Coronary artery (tissue), 2 donors: ENCODE measurements around the gene JAZF1.
"Not testable (repeated sequence)": the region's sequence is repeated elsewhere in the genome, so short reads cannot be mapped to it uniquely, and the experiment has no call there.

Experiments
- DNase-seq: peaks from one replicate; pipeline ENCODE4 v3.0.0-alpha.2; 2017; ENCODE audit warnings: low spot score
- H3K27ac ChIP-seq, 2 donors: fragments of 200-600 bp; sonication (generic); one replicate each; pipeline ENCODE4 v1.5.1; 2016 to 2019
- H3K4me3 ChIP-seq: fragments of 200-600 bp; sonication (generic); 2 replicates; pipeline ENCODE4 v1.5.1; 2016; ENCODE audit warnings: mild to moderate bottlenecking, moderate library complexity
- CTCF ChIP-seq: fragments of 200-600 bp; sonication (generic); IDR thresholded peaks from one replicate; pipeline ENCODE4 v1.5.1; 2019; ENCODE audit warnings: antibody characterized with exemption

The JAZF1 gene

DNA sequence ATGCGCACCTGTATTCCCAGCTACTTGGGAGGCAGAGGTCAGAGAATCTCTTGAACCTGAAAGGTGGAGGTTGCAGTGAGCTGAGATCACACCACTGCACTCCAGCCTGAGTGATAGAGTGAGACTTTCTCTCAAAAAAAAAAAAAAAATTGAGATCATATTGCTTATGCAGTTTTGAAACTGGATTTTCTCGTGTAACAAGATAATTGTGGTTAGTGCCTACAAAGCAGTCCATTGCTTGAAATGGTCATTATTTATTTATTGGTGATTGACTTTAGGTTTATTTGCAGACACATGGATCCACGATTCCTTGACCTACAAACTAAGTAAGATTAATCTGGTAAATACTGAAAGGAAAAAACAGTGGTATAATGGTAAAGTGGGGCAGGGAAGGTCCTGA, 290.8 kb downstream of the JAZF1 start:
- no peak overlapping the region for H3K27ac ChIP-seq
- DNase-seq, result no peak
- H3K4me3 ChIP-seq, result no peak overlapping the region
- no peak for TF ChIP-seq CTCF

DNA sequence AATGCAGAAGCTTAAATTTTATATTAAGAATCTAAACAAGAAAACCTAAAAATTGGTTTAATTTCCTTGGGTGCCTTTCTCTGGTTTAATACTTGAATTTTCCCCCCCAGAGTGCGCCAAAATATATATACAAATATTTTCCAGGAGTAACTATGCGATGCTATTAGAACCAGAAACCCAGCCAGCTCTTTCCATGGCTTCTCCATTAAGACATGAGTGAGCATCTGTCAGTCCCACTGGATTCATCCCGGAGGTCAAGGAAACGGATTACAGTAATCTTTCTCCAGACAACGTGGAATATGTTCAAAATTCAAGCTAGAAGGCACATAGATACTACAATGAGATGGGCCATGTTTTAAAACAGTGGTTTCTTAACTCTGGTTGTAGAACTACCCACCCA, 291.9 kb downstream of the JAZF1 start:
- H3K27ac ChIP-seq, result no peak overlapping the region
- H3K4me3 ChIP-seq, result no peak overlapping the region
- no peak for DNase-seq
- no peak for TF ChIP-seq CTCF

GRCh38 chr7:27886710-27887109, 293.9 kb downstream of the JAZF1 start:
- not testable (repeated sequence) for DNase-seq, H3K4me3 ChIP-seq, H3K27ac ChIP-seq

DNA sequence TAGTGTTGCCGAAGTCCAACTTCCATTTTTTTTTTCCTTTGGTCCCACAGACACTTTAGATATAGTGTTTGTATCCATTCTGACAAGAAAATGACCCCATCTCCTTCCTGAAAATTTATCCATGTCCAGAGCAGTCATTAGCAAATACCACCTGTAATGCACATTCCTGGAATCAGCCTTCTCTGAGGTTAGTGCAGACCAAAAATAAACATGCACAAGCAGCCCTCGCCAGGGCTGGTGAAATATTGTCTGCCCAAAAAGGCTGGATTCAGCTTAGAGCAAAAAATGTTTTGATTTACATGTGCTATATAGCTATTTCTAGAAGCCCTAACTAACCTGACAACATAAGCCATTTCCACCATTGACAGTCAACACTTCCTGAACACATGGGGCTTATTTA, 294.9 kb downstream of the JAZF1 start:
- H3K4me3 ChIP-seq, result no peak overlapping the region
- H3K27ac ChIP-seq, result no peak overlapping the region
- DNase-seq, result no peak
- TF ChIP-seq CTCF, result no peak

DNA sequence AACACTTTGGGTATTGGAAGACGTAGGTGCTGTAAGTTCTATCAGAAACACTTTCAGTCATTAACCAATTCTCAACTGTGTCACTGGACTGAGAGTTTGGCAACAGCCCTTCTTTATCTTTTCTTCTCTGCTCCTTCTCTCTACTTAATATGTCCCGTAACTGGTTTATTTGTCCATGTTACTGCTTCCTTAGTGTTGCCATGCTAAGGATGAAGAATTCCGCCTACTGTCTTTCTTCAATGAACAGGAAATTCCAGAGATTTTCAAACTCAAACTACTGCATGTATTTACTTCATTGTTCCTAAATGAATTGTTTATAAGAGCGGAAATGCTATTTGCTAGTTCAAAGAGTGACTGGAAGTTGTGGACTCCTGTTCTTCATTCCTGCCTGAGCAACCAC, 296.9 kb downstream of the JAZF1 start:
- DNase-seq, result no peak
- H3K4me3 ChIP-seq, result no peak overlapping the region
- no peak overlapping the region for H3K27ac ChIP-seq
- no peak for TF ChIP-seq CTCF

DNA sequence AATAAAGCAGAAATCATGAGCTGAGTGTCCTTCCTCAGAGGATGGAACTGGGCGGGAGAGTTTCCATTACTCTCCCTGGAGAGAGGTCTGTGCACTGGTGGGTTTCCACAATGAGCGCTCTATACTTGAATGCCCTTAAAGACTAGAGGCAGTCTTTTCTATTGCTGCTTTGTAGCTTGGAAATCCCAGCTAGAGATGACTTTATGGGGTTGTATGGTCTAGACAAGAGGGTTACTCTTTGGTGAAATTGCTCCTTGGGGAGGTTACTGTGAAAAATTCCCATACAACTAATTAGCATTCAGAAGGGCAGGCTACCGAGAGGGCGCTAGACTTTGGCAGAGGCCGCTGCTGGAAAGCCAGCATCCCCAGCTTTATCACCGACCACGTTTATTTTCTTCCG, 303.8 kb downstream of the JAZF1 start:
- Histone ChIP-seq H3K27ac (no peak overlapping the region), H3K4me3 (no peak overlapping the region)
- no peak for DNase-seq
- no peak for TF ChIP-seq CTCF

- Histone ChIP-seq H3K27ac (no peak overlapping the region), H3K4me3 (no peak overlapping the region)
- TF ChIP-seq CTCF, result no peak
- DNase-seq, result no peak
Measured at GRCh38 chr7:27875832-27876231, 304.8 kb downstream of the JAZF1 start.

- DNase-seq, result no peak
- no peak overlapping the region for H3K4me3 ChIP-seq
- no peak overlapping the region for H3K27ac ChIP-seq
- TF ChIP-seq CTCF, result no peak
Measured at GRCh38 chr7:27875061-27875460, 305.5 kb downstream of the JAZF1 start.
